Erythroblast (primary cell): ENCODE results near the gene DHX8.
"Not testable (repeated sequence)": the region's sequence is repeated elsewhere in the genome, so short reads cannot be mapped to it uniquely, and the experiment has no call there.

Source experiments
- GATA1 ChIP-seq: IDR thresholded peaks from 2 replicates; pipeline ENCODE4 v1.6.1; 2011; ENCODE audit warnings: low read depth, mild to moderate bottlenecking, control low read depth, low read length, moderate library complexity
- POLR2A ChIP-seq: IDR thresholded peaks from 2 replicates; pipeline ENCODE4 v1.6.1; 2011; ENCODE audit warnings: mild to moderate bottlenecking, low read length

DNA sequence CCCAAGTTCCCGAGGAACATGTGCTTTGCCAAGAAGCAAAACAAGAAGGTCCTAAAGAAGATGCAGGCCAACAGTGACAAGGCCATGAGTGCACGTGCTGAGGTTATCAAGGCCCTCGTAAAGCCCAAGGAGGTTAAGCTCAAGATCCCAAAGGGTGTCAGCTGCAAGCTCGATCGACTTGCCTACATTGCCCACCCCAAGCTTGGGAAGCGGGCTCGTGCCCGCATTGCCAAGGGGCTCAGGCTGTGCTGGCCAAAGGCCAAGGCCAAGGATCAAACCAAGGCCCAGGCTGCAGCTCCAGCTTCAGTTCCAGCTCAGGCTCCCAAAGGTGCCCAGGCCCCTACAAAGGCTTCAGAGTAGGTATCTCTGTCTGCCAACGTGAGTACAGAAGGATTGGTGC, 7.5 kb upstream of the DHX8 start:
- not testable (repeated sequence) for TF ChIP-seq POLR2A, GATA1
